M059J (cell line): Measurements from ENCODE around the gene TMEM270. TPM values are rescaled to one million over a fixed set of nuclear protein-coding genes. Genes with fewer than 3 reads are reported as not detected.

Source experiments
- DNase-seq: peaks from one replicate; pipeline ENCODE4 v3.0.0-alpha.2; 2012; ENCODE audit warnings: low read depth
- total RNA-seq: library from RNA; depleted of rRNA; stranded (reverse); fragments of >200 nt; shearing (Covaris generic); gene quantifications from 2 replicates; pipeline ENCODE4 v1.2.3, GENCODE V29; 2014

TMEM270 gene
- total RNA-seq, 1 experiment from 2014 or later: 0.32 TPM

- DNase-seq: no peak
Observed at GRCh38 chr7:73887762-73888161, 26.8 kb downstream of the TMEM270 start.

DNA sequence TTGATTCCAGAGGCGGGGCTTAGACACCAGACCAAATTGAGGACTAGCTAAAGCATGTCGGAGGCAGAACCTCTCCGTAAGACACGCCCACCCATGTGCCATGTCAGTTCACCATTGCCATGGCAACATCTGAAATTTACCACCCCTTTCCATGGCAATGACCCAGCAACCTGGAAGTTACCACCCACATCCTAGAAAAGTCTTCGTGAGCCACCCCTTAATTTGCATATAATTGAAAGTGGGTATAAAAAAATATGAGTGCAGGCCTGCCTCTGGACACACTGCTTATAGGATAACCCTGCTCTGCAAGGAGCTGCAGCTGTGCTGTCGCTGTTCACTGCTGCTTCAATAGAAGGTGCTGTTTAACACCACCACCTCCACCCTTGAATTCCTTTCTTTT, 28.0 kb downstream of the TMEM270 start:
- DNase-seq: no peak

- no peak for DNase-seq
Observed at GRCh38 chr7:73890555-73891147, 29.7 kb downstream of the TMEM270 start.

DNA sequence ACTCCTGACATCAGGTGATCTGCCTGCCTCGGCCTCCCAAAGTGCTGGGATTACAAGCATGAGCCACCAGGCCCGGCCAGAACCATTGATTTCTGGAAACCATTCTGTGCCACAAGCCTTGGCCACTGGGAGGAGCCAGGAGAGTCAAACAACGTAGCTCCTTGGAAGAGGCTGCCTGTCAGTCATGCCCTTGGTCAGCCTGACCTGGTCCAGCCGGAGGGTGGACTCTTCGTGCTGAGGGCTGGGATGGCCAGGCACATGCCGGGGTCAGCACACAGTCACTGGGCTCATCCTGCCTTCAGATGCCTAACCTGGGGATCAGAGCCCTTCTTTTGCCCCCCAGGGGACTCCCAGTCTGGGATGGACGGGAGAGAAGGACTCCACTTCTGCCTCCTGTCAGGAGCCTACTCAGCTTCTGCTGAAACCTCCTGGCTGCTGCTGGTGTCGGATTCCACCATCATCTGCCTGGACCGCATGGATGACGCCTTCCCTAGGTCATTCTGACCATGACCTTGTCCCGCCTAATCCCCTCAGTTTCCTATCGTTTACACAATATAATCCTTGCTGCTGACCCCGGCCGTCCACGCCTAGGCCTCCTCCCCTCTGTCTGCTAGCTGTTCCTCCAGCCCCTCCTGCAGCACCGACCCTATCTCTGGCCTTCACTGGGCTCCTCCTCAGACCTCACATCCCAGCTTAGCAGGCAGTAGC, 30.4 kb downstream of the TMEM270 start:
- peak; percentile 64 for DNase-seq

- peak; percentile 80 for DNase-seq
Observed at GRCh38 chr7:73892003-73892999, 31.3 kb downstream of the TMEM270 start.

- no peak for DNase-seq
Observed at GRCh38 chr7:73893342-73894101, 32.6 kb downstream of the TMEM270 start.

DNA sequence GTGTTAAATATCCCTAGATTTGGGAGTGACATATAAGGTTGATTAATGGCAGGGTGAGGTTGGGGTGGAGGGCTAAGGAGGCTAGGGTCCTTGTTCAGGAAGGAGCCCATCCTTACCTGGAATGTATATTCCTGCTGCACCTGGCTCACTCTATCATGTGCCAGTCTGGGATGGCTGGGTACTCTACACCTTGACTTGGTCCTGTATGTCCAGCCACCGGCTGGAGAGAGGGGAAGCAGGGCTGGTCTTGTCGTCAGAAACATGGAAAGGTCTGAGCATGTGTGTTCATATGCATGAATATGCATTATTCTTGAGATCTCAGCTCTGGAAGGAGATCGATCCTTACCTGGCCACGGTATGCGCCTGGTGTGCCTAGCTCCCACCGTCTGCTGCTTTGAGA, 33.2 kb downstream of the TMEM270 start:
- DNase-seq: no peak

GRCh38 chr7:73894733-73895551, 34.0 kb downstream of the TMEM270 start:
- DNase-seq: peak; percentile 100

- DNase-seq: peak; percentile 37
Observed at GRCh38 chr7:73895626-73896025, 34.7 kb downstream of the TMEM270 start.

GRCh38 chr7:73896454-73896853, 35.5 kb downstream of the TMEM270 start:
- peak; percentile 86 for DNase-seq

- DNase-seq: peak; percentile 93
Observed at GRCh38 chr7:73899731-73900142, 38.8 kb downstream of the TMEM270 start.

GRCh38 chr7:73900286-73900685, 39.3 kb downstream of the TMEM270 start:
- peak; percentile 61 for DNase-seq

- DNase-seq: no peak
Observed at GRCh38 chr7:73901231-73901822, 40.4 kb downstream of the TMEM270 start.

GRCh38 chr7:73901823-73902597, 41.1 kb downstream of the TMEM270 start:
- DNase-seq: no peak

GRCh38 chr7:73903321-73904218, 42.6 kb downstream of the TMEM270 start:
- peak; percentile 17 for DNase-seq

- peak; percentile 83 for DNase-seq
Observed at GRCh38 chr7:73904219-73905137, 43.5 kb downstream of the TMEM270 start.

DNA sequence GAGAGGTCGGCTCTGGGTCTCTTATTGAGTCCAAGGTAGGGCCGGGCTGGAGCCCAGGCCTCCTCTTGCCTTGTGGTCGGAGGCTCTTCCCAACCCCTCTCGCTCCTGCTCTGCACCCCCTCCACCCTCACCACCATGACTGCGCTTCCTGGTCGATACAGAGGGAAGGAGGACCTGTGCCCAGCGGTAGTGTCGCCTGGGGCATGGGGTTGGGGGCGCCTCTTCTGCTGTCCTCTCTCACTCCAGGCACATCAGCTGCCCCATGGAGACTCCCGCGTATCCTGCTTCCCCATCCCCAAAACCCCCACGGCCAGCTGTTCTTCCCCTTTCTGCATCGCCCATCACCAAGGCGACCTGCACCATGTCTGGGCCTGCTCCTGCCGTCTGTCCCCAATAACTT, 44.4 kb downstream of the TMEM270 start:
- no peak for DNase-seq
